ENCODE data around the gene C1orf35.
A peak's percentile ranks its signal among the peaks of the same experiment; 100 is the strongest.
"Not testable (repeated sequence)": the region's sequence is repeated elsewhere in the genome, so short reads cannot be mapped to it uniquely, and the experiment has no call there.

The C1orf35 gene

GRCh38 chr1:228125185-228125584 is 22.1 kb upstream of the C1orf35 start:
- DNase-seq (ENCODE audit: low spot score in 2 of 2) (no peak), ATAC-seq (no peak)
- no peak overlapping the region for H3K4me3 Mint-ChIP-seq
- no peak overlapping the region for H3K27ac Mint-ChIP-seq
- no peaks in the 10 kb centered on the region for H3K9me3 Mint-ChIP-seq
- no peaks in the 10 kb centered on the region for H3K36me3 Mint-ChIP-seq
- H3K4me1 Mint-ChIP-seq = no peaks in the 10 kb centered on the region

GRCh38 chr1:228123505-228123904 is 20.4 kb upstream of the C1orf35 start:
- H3K4me3 Mint-ChIP-seq = no peak overlapping the region

GRCh38 chr1:228122921-228123441 is 19.9 kb upstream of the C1orf35 start:
- no peak for ATAC-seq
- Mint-ChIP-seq H3K36me3 (no peaks in the 10 kb centered on the region), H3K4me3 (no peak overlapping the region), H3K4me1 (no peaks in the 10 kb centered on the region), H3K9me3 (peaks cover 2% of the 10 kb centered on the region), H3K27ac (no peak overlapping the region)
- DNase-seq (ENCODE audit: low spot score in 2 of 2) = no peak

More at GRCh38 chr1:228123505-228123904, 20.4 kb upstream of the C1orf35 start:
- no peak for DNase-seq (ENCODE audit: low spot score in 2 of 2)
- Mint-ChIP-seq H3K27ac (no peak overlapping the region), H3K9me3 (no peaks in the 10 kb centered on the region), H3K4me1 (no peaks in the 10 kb centered on the region), H3K36me3 (no peaks in the 10 kb centered on the region)
- no peak for ATAC-seq

- H3K4me3 Mint-ChIP-seq = no peak overlapping the region
- ATAC-seq (no peak), DNase-seq (ENCODE audit: low spot score in 2 of 2) (no peak)
- H3K4me1 Mint-ChIP-seq = no peaks in the 10 kb centered on the region
- no peak overlapping the region for H3K27ac Mint-ChIP-seq
- peaks cover 3% of the 10 kb centered on the region for H3K9me3 Mint-ChIP-seq
- H3K36me3 Mint-ChIP-seq = no peaks in the 10 kb centered on the region
These were observed 17.8 kb upstream of the C1orf35 start for GRCh38 chr1:228120857-228121489.

GRCh38 chr1:228120351-228120750 is 17.2 kb upstream of the C1orf35 start:
- Mint-ChIP-seq H3K4me3 (no peak overlapping the region), H3K9me3 (peaks cover 3% of the 10 kb centered on the region), H3K4me1 (no peaks in the 10 kb centered on the region), H3K36me3 (no peaks in the 10 kb centered on the region), H3K27ac (no peak overlapping the region)
- no peak for DNase-seq (ENCODE audit: low spot score in 2 of 2)
- ATAC-seq = no peak

GRCh38 chr1:228118040-228118439 is 14.9 kb upstream of the C1orf35 start:
- ATAC-seq (no peak), DNase-seq (ENCODE audit: low spot score in 2 of 2) (no peak)
- H3K36me3 Mint-ChIP-seq = no peaks in the 10 kb centered on the region
- H3K4me1 Mint-ChIP-seq = no peaks in the 10 kb centered on the region
- H3K9me3 Mint-ChIP-seq = peaks cover 3% of the 10 kb centered on the region
- no peak overlapping the region for H3K27ac Mint-ChIP-seq
- no peak overlapping the region for H3K4me3 Mint-ChIP-seq

- Mint-ChIP-seq H3K4me3 (no peak overlapping the region), H3K9me3 (peaks cover 3% of the 10 kb centered on the region), H3K36me3 (no peaks in the 10 kb centered on the region), H3K4me1 (no peaks in the 10 kb centered on the region), H3K27ac (no peak overlapping the region)
- DNase-seq (ENCODE audit: low spot score in 2 of 2) = no peak
- ATAC-seq = no peak
These were observed 14.2 kb upstream of the C1orf35 start for GRCh38 chr1:228117335-228117734.

GRCh38 chr1:228114827-228115226 is 11.7 kb upstream of the C1orf35 start:
- Mint-ChIP-seq H3K4me3 (no peak overlapping the region), H3K27ac (no peak overlapping the region), H3K4me1 (peaks cover 4% of the 10 kb centered on the region), H3K9me3 (peaks cover 3% of the 10 kb centered on the region), H3K36me3 (peaks cover under 1% of the 10 kb centered on the region)
- DNase-seq (ENCODE audit: low spot score in 2 of 2) = no peak
- ATAC-seq = no peak

GRCh38 chr1:228112617-228113016 is 9.5 kb upstream of the C1orf35 start:
- H3K36me3 Mint-ChIP-seq = peaks cover 12% of the 10 kb centered on the region
- peaks cover 26% of the 10 kb centered on the region for H3K4me1 Mint-ChIP-seq
- no peak for DNase-seq (ENCODE audit: low spot score in 2 of 2)
- H3K27ac Mint-ChIP-seq = no peak overlapping the region
- H3K9me3 Mint-ChIP-seq = no peaks in the 10 kb centered on the region
- ATAC-seq = no peak
- H3K4me3 Mint-ChIP-seq = no peak overlapping the region

GRCh38 chr1:228112167-228112566 is 9.0 kb upstream of the C1orf35 start:
- no peak for ATAC-seq
- H3K9me3 Mint-ChIP-seq = no peaks in the 10 kb centered on the region

GRCh38 chr1:228111315-228111714 is 8.2 kb upstream of the C1orf35 start:
- H3K27ac Mint-ChIP-seq; ATAC-seq; H3K4me3 Mint-ChIP-seq; H3K9me3 Mint-ChIP-seq; DNase-seq (ENCODE audit: low spot score in 2 of 2): not testable (repeated sequence)
- Mint-ChIP-seq H3K4me1 (peaks cover 34% of the 10 kb centered on the region), H3K36me3 (peaks cover 25% of the 10 kb centered on the region)

More at GRCh38 chr1:228112167-228112566, 9.0 kb upstream of the C1orf35 start:
- H3K27ac Mint-ChIP-seq = no peak overlapping the region
- H3K4me1 Mint-ChIP-seq = peaks cover 28% of the 10 kb centered on the region
- no peak overlapping the region for H3K4me3 Mint-ChIP-seq
- peaks cover 16% of the 10 kb centered on the region for H3K36me3 Mint-ChIP-seq
- no peak for DNase-seq (ENCODE audit: low spot score in 2 of 2)

GRCh38 chr1:228110556-228110955 is 7.4 kb upstream of the C1orf35 start:
- H3K9me3 Mint-ChIP-seq = no peaks in the 10 kb centered on the region

GRCh38 chr1:228109962-228110488 is 6.9 kb upstream of the C1orf35 start:
- peak overlapping the region; percentile 94 for H3K27ac Mint-ChIP-seq
- ATAC-seq (no peak), DNase-seq (ENCODE audit: low spot score in 2 of 2) (no peak)
- H3K4me3 Mint-ChIP-seq = peak overlapping the region; percentile 91
- H3K36me3 Mint-ChIP-seq = peaks cover 35% of the 10 kb centered on the region
- H3K9me3 Mint-ChIP-seq = no peaks in the 10 kb centered on the region
- H3K4me1 Mint-ChIP-seq = peaks cover 35% of the 10 kb centered on the region

More at GRCh38 chr1:228110556-228110955, 7.4 kb upstream of the C1orf35 start:
- H3K27ac Mint-ChIP-seq = no peak overlapping the region
- peak overlapping the region; percentile 91 for H3K4me3 Mint-ChIP-seq
- peaks cover 32% of the 10 kb centered on the region for H3K36me3 Mint-ChIP-seq
- DNase-seq (ENCODE audit: low spot score in 2 of 2) (no peak), ATAC-seq (no peak)
- H3K4me1 Mint-ChIP-seq = peaks cover 34% of the 10 kb centered on the region

GRCh38 chr1:228109073-228109961 is 6.2 kb upstream of the C1orf35 start, which contains the start of gene MRPL55:
Gene MRPL55 (minus strand): TSS chr1:228109299. CDS start chr1:228108260, 1,039 bp downstream.
- H3K4me1 Mint-ChIP-seq = peaks cover 42% of the 10 kb centered on the region
- H3K4me3 Mint-ChIP-seq = peak within 1 kb of the TSS; percentile 91
- DNase-seq (ENCODE audit: low spot score in 2 of 2) = peak; percentile 100
- peaks cover 38% of the 10 kb centered on the region for H3K36me3 Mint-ChIP-seq
- H3K27ac Mint-ChIP-seq = peak within 1 kb of the TSS; percentile 94
- peak; percentile 96 for ATAC-seq
- H3K9me3 Mint-ChIP-seq = no peaks in the 10 kb centered on the region

- ATAC-seq (no peak), DNase-seq (ENCODE audit: low spot score in 2 of 2) (no peak)
These were observed 5.6 kb upstream of the C1orf35 start for GRCh38 chr1:228108742-228109072.

More at GRCh38 chr1:228108742-228109072, 5.6 kb upstream of the C1orf35 start:
- peaks cover 38% of the 10 kb centered on the region for H3K36me3 Mint-ChIP-seq
- peaks cover 48% of the 10 kb centered on the region for H3K4me1 Mint-ChIP-seq
- H3K27ac Mint-ChIP-seq = peak overlapping the region; percentile 94
- H3K9me3 Mint-ChIP-seq = no peaks in the 10 kb centered on the region
- H3K4me3 Mint-ChIP-seq = peak overlapping the region; percentile 91
